ENCODE measurements around the gene SLC2A13. TPM values are rescaled to one million over a fixed set of nuclear protein-coding genes. Genes with fewer than 3 reads are reported as not detected.
"Not testable (repeated sequence)": the region's sequence is repeated elsewhere in the genome, so short reads cannot be mapped to it uniquely, and the experiment has no call there.

Gene SLC2A13
- total RNA-seq, 2 experiments from 2014 or later = 4.9 to 5.6 TPM

DNA sequence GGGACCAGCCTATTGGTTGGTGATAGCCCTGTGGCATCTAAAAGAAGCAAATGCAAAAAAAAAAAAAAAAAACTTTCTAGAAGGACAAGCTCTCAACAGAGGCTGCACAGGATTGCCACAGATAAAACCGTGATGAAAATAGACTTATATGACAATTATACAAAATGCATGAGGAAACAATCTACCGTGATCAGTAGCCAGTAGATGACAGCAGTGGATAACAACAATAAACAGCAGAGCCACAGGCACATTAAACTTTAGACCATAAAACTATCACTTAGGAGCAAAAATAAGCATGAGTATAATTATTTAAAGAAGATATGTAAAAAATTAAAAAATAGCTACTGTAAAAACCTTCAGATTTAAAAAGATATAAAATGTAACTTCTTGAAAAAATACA, 302.7 kb downstream of the SLC2A13 start:
- Mint-ChIP-seq H3K27ac (no peak overlapping the region), H3K27me3 (no peaks in the 10 kb centered on the region), H3K36me3 (peaks cover 2% of the 10 kb centered on the region), H3K4me1 (no peaks in the 10 kb centered on the region), H3K4me3 (no peak overlapping the region), H3K9me3 (no peaks in the 10 kb centered on the region)
- no peak for DNase-seq

DNA sequence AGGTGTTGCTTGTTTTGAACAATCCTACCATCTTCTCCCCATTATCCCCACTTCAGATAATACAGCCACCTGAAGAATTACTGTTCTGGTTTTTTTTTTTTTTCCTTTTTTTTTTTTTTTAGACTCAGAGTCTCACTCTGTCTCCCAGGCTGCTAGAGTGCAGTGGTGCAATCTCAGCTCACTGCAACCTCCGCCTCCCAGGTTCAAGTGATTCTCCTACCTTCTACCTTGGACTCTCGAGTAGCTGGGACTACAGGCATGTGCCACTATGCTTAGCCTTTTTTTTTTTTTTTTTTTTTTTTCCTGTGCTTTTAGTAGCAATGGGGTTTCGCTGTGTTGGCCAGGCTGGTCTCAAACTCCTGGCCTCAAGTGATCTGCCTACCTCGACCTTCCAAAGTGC, 306.9 kb downstream of the SLC2A13 start:
- Mint-ChIP-seq H3K36me3 (peaks cover 2% of the 10 kb centered on the region), H3K27me3 (no peaks in the 10 kb centered on the region), H3K4me1 (no peaks in the 10 kb centered on the region), H3K27ac (no peak overlapping the region), H3K9me3 (no peaks in the 10 kb centered on the region), H3K4me3 (no peak overlapping the region)
- no peak for DNase-seq

DNA sequence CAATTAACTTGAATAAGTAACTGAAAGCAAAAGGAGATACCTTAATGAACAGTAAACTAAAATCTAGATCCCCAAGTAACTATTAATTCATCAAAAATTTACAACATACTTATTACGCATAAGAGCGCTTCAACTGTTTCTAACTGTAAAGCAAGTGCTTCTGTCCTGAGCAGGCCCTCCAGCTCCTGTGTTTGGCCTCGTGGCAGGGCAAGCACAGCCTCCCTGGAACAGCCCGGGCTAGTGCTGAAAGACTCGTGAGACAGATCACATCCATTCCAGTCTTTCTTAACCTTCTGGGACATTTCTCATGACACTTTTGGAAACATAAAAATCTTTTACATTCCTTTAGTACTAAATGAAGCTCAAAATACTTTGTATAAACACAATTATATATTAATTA, 307.5 kb downstream of the SLC2A13 start:
- H3K27me3 Mint-ChIP-seq = no peaks in the 10 kb centered on the region
- no peak overlapping the region for H3K27ac Mint-ChIP-seq
- H3K9me3 Mint-ChIP-seq = no peaks in the 10 kb centered on the region
- no peaks in the 10 kb centered on the region for H3K4me1 Mint-ChIP-seq
- H3K36me3 Mint-ChIP-seq = peaks cover 2% of the 10 kb centered on the region
- no peak for DNase-seq
- H3K4me3 Mint-ChIP-seq = no peak overlapping the region

DNA sequence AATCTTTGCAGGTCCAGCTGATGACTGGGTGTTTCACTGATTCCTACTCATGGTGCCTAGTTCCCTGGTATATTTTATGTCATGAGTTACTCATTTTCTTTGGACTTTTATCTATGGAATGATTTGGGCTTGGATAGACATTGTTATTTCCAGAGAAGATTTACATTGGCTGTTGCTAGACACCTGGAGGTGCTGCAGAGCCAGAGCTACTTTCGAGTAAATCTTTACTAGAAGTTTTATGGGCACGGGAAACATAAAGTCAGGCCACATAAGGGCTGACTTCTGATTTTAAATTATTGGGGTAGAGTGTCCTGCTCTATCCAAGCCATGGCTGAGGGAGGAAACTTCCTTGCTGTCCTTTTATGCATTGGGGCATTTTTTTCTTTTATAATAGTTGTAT, 310.4 kb downstream of the SLC2A13 start:
- H3K4me1 Mint-ChIP-seq = no peaks in the 10 kb centered on the region
- no peaks in the 10 kb centered on the region for H3K27me3 Mint-ChIP-seq
- no peak for DNase-seq
- peaks cover 2% of the 10 kb centered on the region for H3K36me3 Mint-ChIP-seq
- no peaks in the 10 kb centered on the region for H3K9me3 Mint-ChIP-seq
- H3K27ac Mint-ChIP-seq = no peak overlapping the region
- H3K4me3 Mint-ChIP-seq = no peak overlapping the region

DNA sequence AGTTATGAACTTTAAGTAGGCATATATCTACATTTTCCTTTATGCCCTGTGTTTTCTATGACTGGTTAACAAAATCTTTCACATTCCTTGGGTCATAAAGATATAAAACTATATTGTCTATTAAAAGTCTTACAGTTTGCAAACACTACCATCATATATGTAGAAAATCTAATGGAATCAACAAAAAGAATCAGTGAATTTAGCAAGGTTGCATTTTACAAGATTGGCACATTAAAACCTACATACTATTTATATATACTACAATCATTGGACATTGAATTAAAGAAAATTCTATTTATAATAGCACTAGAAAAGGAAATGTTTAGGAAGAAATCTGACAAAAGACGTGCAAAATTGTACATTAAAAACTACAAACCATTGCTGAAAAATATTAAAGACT, 312.9 kb downstream of the SLC2A13 start:
- no peaks in the 10 kb centered on the region for H3K4me1 Mint-ChIP-seq
- no peaks in the 10 kb centered on the region for H3K36me3 Mint-ChIP-seq
- no peak overlapping the region for H3K4me3 Mint-ChIP-seq
- no peaks in the 10 kb centered on the region for H3K27me3 Mint-ChIP-seq
- no peak for DNase-seq
- no peak overlapping the region for H3K27ac Mint-ChIP-seq
- no peaks in the 10 kb centered on the region for H3K9me3 Mint-ChIP-seq

DNA sequence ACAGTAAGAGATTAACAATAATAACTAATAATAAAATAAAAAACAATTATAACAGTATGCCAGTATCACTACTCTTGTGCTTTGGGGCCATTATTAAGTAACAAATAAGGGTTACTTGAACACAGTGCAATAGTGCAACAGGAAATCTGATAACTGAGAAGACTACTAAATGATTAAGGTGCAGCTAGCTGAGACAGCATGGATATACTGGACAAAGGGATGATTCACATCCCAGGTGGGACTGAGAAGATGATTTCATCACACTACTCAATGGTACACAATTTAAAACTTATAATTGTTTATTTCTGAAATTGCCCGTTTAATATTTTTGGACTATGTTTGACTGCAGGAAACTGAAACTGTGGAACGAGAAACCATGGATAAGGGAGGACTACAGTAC, 317.6 kb downstream of the SLC2A13 start:
- Mint-ChIP-seq H3K27ac (no peak overlapping the region), H3K4me1 (no peaks in the 10 kb centered on the region), H3K36me3 (peaks cover 6% of the 10 kb centered on the region), H3K9me3 (no peaks in the 10 kb centered on the region), H3K27me3 (no peaks in the 10 kb centered on the region), H3K4me3 (no peak overlapping the region)
- DNase-seq = no peak

DNA sequence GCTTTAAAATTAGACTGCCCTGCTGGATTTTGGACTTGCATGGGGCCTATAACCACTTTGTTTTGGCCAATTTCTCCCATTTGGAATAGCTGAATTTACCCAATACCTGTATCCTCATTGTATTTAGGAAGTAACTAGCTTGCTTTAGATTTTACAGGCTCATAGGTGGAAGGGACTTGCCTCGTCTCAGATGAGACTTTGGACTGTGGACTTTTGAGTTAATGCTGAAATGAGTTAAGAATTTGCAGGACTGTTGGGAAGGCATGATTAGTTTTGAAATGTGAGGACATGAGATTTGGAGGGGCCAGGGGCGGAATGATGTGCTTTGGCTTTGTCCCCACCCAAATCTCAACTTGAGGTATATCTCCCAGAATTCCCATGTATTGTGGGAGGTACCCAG, 320.1 kb downstream of the SLC2A13 start:
- not testable (repeated sequence) for H3K4me1 Mint-ChIP-seq, H3K36me3 Mint-ChIP-seq, H3K9me3 Mint-ChIP-seq, H3K4me3 Mint-ChIP-seq, DNase-seq, H3K27me3 Mint-ChIP-seq, H3K27ac Mint-ChIP-seq

DNA sequence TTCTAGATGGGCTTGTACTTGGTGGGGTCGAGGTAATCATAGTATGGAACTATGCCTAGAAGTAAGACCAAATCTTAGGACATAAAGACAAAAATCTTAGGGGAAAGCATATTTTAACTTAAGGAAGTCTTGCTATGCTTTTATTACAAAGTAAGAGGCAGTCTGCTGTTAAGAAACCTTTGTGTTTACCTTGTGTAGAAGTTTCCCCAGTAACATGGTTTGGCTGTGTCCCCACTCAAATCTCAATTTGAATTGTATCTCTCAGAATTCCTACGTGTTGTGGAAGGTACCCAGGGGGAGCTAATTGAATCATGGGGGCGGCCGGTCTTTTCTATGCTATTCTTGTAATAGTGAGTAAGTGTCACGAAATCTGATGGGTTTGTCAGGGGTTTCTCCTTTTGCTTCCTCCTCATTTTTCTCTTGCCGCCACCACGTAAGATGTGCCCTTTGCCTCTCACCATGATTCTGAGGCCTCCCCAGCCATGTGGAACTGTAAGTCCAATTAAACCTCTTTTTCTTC, 323.8 kb downstream of the SLC2A13 start:
- peaks cover 2% of the 10 kb centered on the region for H3K9me3 Mint-ChIP-seq
- no peak for DNase-seq
- no peak overlapping the region for H3K4me3 Mint-ChIP-seq
- H3K4me1 Mint-ChIP-seq = no peaks in the 10 kb centered on the region
- peaks cover 6% of the 10 kb centered on the region for H3K36me3 Mint-ChIP-seq
- H3K27ac Mint-ChIP-seq = no peak overlapping the region
- H3K27me3 Mint-ChIP-seq = no peaks in the 10 kb centered on the region

DNA sequence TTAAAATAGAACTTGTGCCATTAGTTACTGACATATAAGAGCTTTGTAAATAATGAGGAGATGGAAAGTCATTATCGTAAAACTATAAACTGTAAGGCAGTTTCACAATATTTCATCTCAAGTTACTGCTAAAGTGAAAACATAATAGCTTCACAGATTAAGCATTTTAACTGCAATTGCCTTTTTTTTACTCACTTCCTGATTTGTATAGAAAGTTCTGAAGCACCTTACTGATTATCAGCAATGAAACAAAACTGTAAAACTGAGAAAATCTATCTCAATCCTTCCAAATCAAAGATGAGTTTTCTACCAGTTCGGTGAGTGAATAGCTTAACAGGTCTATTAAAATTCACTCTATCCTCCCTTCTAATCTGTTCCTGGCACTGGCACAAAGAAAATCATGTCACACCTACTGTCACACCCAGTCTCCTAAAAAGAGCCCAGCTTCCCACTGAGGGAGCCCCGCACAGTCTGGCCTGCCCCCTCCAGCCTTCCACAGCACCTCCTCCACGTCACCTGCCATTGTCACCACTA, 324.9 kb downstream of the SLC2A13 start:
- H3K27ac Mint-ChIP-seq = no peak overlapping the region
- H3K9me3 Mint-ChIP-seq = peaks cover 2% of the 10 kb centered on the region
- no peaks in the 10 kb centered on the region for H3K4me1 Mint-ChIP-seq
- H3K4me3 Mint-ChIP-seq = no peak overlapping the region
- no peak for DNase-seq
- H3K36me3 Mint-ChIP-seq = peaks cover 6% of the 10 kb centered on the region
- no peaks in the 10 kb centered on the region for H3K27me3 Mint-ChIP-seq

DNA sequence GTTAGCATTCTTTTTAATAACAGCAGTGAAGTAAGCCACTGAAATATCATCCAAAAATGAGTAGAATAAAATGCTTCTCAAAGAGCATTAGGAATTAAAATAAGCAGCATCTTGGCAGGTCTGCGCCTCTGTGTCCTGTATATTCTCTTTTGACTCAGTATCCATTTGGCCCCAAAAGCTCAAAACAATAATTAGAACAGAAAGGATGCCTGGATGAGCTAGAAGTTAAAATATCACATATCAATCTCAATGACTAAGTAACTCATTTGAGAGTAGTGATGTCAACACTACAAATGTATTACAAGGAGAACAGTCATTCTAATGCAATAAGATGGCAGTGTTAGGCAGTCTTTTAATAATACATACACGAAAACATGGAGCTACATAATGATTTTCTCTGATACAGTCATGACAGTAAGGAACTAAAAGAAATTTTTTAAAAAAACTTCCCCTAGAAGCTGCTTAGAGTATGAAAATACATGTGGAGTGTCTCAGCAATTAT, 325.4 kb downstream of the SLC2A13 start:
- no peaks in the 10 kb centered on the region for H3K4me1 Mint-ChIP-seq
- peaks cover 6% of the 10 kb centered on the region for H3K36me3 Mint-ChIP-seq
- DNase-seq = no peak
- H3K27me3 Mint-ChIP-seq = no peaks in the 10 kb centered on the region
- H3K9me3 Mint-ChIP-seq = peaks cover 2% of the 10 kb centered on the region
- no peak overlapping the region for H3K4me3 Mint-ChIP-seq
- no peak overlapping the region for H3K27ac Mint-ChIP-seq

DNA sequence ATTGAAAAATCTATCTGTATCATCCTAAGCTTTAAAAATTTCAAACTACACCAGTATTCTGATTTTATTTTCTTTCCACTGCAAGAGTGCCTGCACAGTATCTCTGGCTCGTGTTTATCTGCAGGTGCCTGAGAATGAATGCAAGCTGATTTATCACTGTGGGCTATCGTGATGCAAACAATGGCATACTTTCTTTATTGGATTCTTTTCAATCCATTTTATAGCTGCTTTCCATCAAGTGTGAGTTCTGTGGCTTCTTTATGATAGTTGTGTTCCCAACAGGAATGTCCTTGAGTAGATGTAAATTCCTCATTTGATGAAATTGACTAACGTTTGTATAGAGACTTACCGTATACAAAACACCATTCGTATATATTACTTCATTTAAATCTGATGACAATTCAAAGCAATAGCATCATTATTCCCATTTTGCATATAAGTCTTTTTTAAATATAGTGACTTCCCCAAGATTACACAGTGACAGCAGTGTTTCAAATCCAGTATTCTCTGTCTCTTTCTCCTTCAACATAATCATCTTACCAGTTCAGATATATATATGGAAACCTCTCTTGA, 326.0 kb downstream of the SLC2A13 start:
- Mint-ChIP-seq H3K4me3 (no peak overlapping the region), H3K36me3 (peaks cover 6% of the 10 kb centered on the region), H3K27me3 (no peaks in the 10 kb centered on the region), H3K27ac (no peak overlapping the region), H3K9me3 (peaks cover 2% of the 10 kb centered on the region), H3K4me1 (no peaks in the 10 kb centered on the region)
- DNase-seq = no peak

DNA sequence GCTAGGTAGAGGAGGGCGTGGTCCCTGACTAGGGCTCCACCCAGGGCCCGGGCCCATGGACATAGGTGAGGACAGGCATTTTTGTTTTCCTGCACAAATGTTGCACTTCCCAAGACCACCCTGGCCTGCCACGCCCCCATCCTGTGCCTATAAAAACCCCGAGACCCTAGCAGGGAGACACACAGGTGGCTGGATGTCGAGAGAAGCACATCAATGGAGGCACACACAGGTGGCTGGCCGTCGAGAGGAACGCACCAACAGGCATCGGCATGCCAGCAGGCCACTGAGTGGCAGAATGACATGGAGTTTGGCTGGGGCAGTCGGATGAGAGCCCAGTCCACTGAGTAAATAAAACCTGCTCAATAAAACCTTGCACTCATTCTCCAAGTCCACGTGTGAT, 328.4 kb downstream of the SLC2A13 start:
- H3K27me3 Mint-ChIP-seq = no peaks in the 10 kb centered on the region
- no peak for DNase-seq

DNA sequence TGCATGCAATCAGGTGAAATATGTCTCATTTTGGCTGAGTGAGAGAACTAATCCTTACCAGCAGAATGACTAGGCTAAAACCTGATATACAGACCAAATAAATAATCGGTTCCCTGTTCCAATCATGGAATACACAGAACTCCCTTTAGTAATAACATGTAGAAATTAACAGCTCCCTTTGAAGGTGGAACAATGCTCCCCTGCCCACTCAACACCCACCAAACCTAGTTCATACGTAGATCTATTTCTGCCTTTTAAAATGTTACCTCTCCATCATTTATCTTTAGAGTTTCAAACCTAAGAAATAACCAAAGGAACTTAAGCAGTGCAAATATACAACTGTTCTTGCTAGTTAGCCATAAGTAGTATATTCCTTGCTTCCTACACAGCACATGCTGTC, 332.6 kb downstream of the SLC2A13 start:
- H3K36me3 Mint-ChIP-seq = no peaks in the 10 kb centered on the region
- no peak overlapping the region for H3K27ac Mint-ChIP-seq
- H3K4me3 Mint-ChIP-seq = no peak overlapping the region
- no peaks in the 10 kb centered on the region for H3K9me3 Mint-ChIP-seq
- DNase-seq = no peak
- no peaks in the 10 kb centered on the region for H3K27me3 Mint-ChIP-seq
- H3K4me1 Mint-ChIP-seq = no peaks in the 10 kb centered on the region

More for the DNA sequence above, 328.4 kb downstream of the SLC2A13 start:
- Mint-ChIP-seq H3K27ac (no peak overlapping the region), H3K9me3 (peaks cover under 1% of the 10 kb centered on the region), H3K4me3 (no peak overlapping the region), H3K36me3 (no peaks in the 10 kb centered on the region), H3K4me1 (no peaks in the 10 kb centered on the region)

DNA sequence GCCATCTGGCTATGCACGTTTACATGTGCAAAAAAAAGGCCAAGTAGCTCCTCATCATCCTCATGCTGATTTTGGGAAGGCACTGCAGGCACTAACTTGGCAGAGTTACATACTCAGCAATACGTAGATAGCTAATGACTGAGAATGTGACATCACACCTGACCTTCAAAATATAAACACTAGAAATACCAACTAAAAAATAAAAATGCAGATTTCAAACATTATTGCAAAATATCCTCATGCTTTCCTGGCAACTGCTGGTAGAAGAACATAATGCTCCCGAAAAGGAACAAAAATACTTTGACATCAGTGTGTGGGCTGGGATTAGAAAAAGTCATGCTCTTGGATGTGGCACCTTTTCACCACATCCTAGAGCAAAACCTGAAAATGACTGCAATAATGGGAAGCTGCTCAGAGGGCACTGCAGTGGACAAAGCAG, 333.0 kb downstream of the SLC2A13 start:
- no peaks in the 10 kb centered on the region for H3K36me3 Mint-ChIP-seq
- no peaks in the 10 kb centered on the region for H3K4me1 Mint-ChIP-seq
- no peak for DNase-seq
- no peak overlapping the region for H3K4me3 Mint-ChIP-seq
- H3K27me3 Mint-ChIP-seq = no peaks in the 10 kb centered on the region
- no peaks in the 10 kb centered on the region for H3K9me3 Mint-ChIP-seq
- H3K27ac Mint-ChIP-seq = no peak overlapping the region

DNA sequence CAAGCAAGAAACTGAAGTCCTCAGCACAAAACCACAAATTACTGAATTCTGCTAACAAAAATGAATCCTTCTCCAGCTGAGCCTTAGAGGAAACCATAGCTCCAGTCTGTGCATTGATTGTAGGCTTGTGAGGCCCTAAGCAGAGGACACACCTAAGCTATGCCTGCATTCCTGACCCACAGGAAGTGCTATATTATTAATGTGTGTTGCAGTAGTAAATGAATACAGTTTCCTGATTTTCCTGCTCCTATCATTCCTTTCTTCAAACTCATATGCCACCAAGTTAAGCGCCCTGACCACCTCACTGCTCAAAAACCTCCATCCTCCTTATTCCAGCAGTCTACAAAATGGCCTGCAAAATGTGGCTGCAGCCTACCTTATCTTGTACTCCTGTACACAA, 334.4 kb downstream of the SLC2A13 start:
- H3K4me1 Mint-ChIP-seq = no peaks in the 10 kb centered on the region
- no peak overlapping the region for H3K4me3 Mint-ChIP-seq
- H3K36me3 Mint-ChIP-seq = no peaks in the 10 kb centered on the region
- no peak overlapping the region for H3K27ac Mint-ChIP-seq
- H3K27me3 Mint-ChIP-seq = no peaks in the 10 kb centered on the region
- no peaks in the 10 kb centered on the region for H3K9me3 Mint-ChIP-seq
- DNase-seq = no peak

DNA sequence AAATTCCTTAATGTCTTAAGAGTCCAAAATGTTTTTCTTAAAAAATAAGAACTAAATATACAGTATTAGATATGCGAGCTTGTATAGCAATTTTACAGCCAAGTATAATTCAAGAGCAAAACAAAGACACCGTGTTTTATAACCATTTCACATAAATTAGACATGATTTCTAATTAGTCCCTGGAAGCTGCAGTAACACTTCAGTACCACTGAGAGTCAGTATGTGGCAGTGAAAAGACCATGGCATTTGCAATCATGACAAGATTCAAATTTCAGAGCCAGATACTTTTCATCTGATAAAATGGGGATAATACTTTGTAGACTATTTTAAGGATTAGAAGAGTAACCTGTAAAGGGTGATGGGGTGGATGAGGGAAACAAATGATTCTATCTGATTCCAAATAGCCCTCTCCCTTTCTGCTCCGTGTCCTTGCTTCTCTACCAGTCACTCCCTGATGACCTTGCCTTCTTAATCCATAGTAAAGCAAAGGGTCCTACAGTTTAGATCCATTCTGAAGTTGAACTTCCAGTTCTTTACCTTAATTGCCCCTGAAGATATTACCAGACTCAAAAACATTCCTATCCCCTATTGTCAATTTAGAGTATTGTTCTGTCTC, 340.8 kb downstream of the SLC2A13 start:
- no peaks in the 10 kb centered on the region for H3K36me3 Mint-ChIP-seq
- H3K27ac Mint-ChIP-seq = no peak overlapping the region
- DNase-seq = no peak
- H3K9me3 Mint-ChIP-seq = no peaks in the 10 kb centered on the region
- no peak overlapping the region for H3K4me3 Mint-ChIP-seq
- H3K4me1 Mint-ChIP-seq = no peaks in the 10 kb centered on the region
- H3K27me3 Mint-ChIP-seq = no peaks in the 10 kb centered on the region

Data from activated naive CD8-positive, alpha-beta T cell treated with anti-CD3 and anti-CD28 coated beads for 36 hours (primary cell).